ENCODE results near the gene PNMA1. TPM values are rescaled to one million over a fixed set of nuclear protein-coding genes. Genes with fewer than 3 reads are reported as not detected.
A peak's percentile ranks its signal among the peaks of the same experiment; 100 is the strongest.

Gene PNMA1
- total RNA-seq, 6 experiments from 2014 or later = 1.7 to 7.6 (median 3.7) TPM

GRCh38 chr14:73758392-73759182 is 44.4 kb upstream of the PNMA1 start:
- Histone ChIP-seq H3K27ac (peak overlapping the region; percentile 68 to 99 (median 99)), H3K4me3 (peak overlapping the region; percentile 60 to 86 (median 76)), H3K36me3 (no peaks in the 10 kb centered on the region), H3K27me3 (no peaks in the 10 kb centered on the region), H3K4me1 (peaks cover 7 to 85% (median 60%) of the 10 kb centered on the region in 4 donors), H3K9me3 (no peaks in the 10 kb centered on the region)
- TF ChIP-seq POLR2A (IDR thresholded peaks at IDR 0.05) (peak; percentile 11), CTCF (IDR thresholded peaks at IDR 0.05) (peak; percentile 50 to 56 (median 53))
- WGBS (ENCODE audit: insufficient coverage, low coverage, low lambda C conversion rate, missing lambda C conversion rate) = 0% methylated on average over 4 of the region's 49 CpGs
- DNase-seq = peak; percentile 73 to 85 (median 84)
- ATAC-seq = peak; percentile 9 to 25 (median 17)
- intact Hi-C loops (cut with DNase I) = no loop called here

DNA sequence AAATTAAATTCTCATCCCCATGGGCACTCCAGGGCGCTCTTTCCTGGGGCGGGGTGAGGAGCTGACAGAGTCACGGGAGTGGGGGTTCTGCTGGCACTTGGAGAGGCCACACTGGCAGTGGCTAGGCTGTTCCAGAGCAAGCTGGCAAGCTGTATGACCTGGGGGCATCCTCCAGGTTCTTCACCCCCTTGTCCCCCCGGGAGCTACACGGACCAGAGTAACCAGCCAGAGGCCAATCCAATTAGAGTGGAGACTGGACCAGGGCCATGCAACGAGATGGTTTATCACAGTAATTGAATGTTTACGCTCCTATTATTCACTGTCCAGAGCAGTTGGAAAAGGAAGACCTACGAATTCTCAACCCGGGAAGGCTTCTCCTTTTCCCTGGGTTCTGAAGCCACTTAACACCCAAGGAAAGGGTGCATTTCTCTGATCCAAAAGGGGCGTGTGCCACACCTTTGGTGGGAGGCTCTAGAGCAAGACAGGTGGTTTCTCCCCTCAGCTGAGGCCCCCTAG is 43.8 kb upstream of the PNMA1 start:
- TF ChIP-seq POLR2A (IDR thresholded peaks at IDR 0.05) (peak; percentile 3), CTCF (IDR thresholded peaks at IDR 0.05) (no peak)
- H3K36me3 ChIP-seq = no peaks in the 10 kb centered on the region
- ATAC-seq (no peak), DNase-seq (no peak)
- H3K9me3 ChIP-seq = no peaks in the 10 kb centered on the region
- H3K27ac ChIP-seq = peak overlapping the region; percentile 68 to 99 (median 99)
- WGBS (ENCODE audit: insufficient coverage, low coverage, low lambda C conversion rate, missing lambda C conversion rate) = 16% methylated on average over 8 of the region's 10 CpGs
- peak overlapping the region; percentile 60 to 86 (median 76) for H3K4me3 ChIP-seq
- intact Hi-C loops (cut with DNase I) = no loop called here
- H3K4me1 ChIP-seq = peaks cover 7 to 87% (median 63%) of the 10 kb centered on the region in 4 donors
- H3K27me3 ChIP-seq = no peaks in the 10 kb centered on the region

DNA sequence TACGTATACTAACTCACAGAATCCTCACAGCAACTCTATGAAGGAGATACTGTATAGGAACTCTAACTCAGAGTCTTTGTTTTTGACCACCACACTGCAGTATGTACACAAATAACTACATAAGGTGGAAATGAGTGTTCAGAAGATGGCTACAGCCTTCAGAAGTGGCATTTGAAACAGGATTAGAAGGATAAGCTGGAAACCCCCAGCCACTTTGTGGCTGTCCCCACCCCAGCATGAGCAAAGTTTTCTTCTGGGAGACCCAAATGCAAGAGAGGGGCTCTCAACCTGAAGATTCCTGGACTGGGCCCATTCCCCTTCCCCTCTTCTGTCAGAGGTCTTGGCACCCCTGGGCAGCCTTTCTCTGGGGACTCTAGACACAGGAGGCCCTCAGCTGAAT is 43.2 kb upstream of the PNMA1 start:
- 93% methylated on average over 1 of the region's 1 CpG for WGBS (ENCODE audit: insufficient coverage, low coverage, low lambda C conversion rate, missing lambda C conversion rate)
- Histone ChIP-seq H3K27ac (peak overlapping the region; percentile 68 to 99 (median 99)), H3K4me1 (peaks cover 12 to 87% (median 62%) of the 10 kb centered on the region in 4 donors), H3K27me3 (no peaks in the 10 kb centered on the region), H3K9me3 (no peaks in the 10 kb centered on the region), H3K4me3 (peak overlapping the region in 1 of 3 donors; percentile 86), H3K36me3 (no peaks in the 10 kb centered on the region)
- DNase-seq = no peak
- ATAC-seq = no peak
- intact Hi-C loops (cut with DNase I) = no loop called here
- TF ChIP-seq POLR2A (IDR thresholded peaks at IDR 0.05) (no peak), CTCF (IDR thresholded peaks at IDR 0.05) (no peak)

DNA sequence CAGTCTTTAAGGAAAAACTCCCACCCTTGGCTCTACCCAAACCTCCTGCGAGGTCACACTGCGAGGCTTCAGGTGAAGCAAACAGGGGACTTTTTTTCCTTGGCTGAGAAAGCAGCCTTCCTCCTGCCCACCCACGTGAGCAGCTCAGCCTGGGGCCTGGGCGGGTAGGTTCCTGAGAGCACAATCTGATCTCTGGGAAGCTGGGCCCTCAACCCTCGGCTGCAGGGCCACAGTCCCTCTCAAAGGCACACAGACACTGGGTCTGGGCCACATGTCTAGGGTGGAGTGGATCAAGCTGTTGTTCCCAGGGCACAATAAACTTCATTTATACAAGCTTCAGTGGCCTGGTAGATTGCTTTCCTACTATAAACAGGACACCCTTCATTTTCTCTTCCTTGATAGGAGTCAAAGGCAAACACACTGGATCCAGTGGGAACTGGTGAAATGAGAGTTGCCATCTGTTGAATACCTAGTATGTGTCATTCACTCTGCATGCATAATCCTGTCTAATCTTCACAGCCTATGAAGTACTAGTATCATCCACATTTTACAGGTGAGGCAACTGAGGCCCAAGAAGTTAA is 41.3 kb upstream of the PNMA1 start:
- Histone ChIP-seq H3K36me3 (no peaks in the 10 kb centered on the region), H3K9me3 (no peaks in the 10 kb centered on the region), H3K4me1 (peaks cover 12 to 87% (median 63%) of the 10 kb centered on the region in 4 donors), H3K27me3 (no peaks in the 10 kb centered on the region), H3K4me3 (no peak overlapping the region), H3K27ac (peak overlapping the region; percentile 43 to 72 (median 70))
- ATAC-seq = no peak
- WGBS (ENCODE audit: insufficient coverage, low coverage, low lambda C conversion rate, missing lambda C conversion rate) = 21% methylated on average over 2 of the region's 5 CpGs
- TF ChIP-seq CTCF (IDR thresholded peaks at IDR 0.05) (no peak), POLR2A (IDR thresholded peaks at IDR 0.05) (no peak)
- DNase-seq = no peak
- intact Hi-C loops (cut with DNase I) = no loop called here

Measured in right lobe of liver (tissue), 6 donors.